GM19239 (cell line): Measurements from ENCODE around the gene RPN1.
"Not testable (repeated sequence)": the region's sequence is repeated elsewhere in the genome, so short reads cannot be mapped to it uniquely, and the experiment has no call there.

Experiments used
- DNase-seq: peaks from one replicate; pipeline ENCODE4 v3.0.0; 2011; ENCODE audit warnings: low spot score; ENCODE audit not compliant: insufficient read length
- FAIRE-seq: peaks from 2 replicates; lab custom pipeline; 2011; peaks lifted over from hg19 to GRCh38; lab: Jason Lieb, UNC

RPN1 gene

DNA sequence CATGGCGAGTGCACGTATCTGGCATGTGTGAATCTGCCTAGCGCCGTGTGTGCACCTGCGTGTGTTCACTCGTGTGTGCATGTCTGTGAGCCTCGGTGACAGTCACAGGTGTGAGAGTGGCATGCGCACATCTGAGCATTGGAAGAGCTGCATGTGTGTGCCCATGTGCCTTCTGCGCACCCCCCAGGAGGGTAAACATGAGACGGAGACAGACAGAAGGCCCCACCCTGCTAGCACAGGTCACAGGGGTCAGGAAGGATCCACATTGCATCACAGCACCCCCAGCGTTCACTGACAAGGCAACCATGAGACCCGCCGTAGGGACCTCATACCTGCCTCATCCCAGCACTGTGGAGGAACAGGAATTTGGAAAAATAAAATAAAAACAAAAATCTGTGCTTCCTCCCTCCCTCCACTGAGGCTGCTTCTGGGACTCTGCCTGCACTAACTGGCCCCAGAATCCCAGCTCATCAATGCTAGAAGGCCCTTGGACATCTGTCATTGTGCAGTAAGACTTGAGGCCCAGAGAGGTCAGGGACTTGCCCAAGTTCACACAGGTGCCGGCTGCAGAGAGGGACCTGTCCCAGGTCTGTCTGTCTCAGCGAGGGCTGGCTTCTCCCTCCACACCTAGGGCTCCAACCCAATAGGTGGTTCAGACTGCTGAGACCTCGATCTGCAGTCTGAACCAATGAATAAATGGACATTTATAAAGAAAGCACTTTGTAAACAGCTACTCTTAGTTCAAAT is 37.4 kb downstream of the RPN1 start:
- FAIRE-seq (no peak), DNase-seq (no peak)

DNA sequence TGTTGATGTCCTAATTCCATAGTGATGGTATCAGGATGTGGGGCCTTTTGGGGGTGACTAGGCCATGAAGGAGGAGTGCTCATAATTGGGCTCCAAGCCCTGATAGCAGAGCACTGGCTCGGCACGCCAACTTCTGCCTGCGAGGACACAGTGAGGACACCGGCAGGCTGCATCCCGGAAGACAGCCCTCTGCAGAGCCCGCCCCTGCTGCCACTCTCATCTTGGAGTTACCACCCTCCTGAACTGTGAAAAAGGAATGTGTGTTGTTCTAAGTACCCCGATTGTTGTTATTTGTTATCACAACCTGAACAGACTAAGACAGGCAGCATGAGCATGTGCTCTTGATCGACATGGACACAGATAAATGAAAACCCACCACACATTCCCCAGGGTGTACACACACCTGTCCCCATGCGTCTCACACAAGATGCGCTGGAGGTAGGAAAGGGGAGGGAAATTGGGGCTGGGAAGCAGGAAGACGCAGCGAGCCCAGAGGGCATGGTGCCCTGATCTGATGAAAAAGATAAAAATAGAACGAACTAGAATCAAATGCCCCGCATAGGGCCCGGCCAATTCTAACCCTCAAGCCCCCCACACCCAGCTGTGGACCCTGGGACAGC is 40.1 kb downstream of the RPN1 start:
- FAIRE-seq (no peak), DNase-seq (no peak)

DNA sequence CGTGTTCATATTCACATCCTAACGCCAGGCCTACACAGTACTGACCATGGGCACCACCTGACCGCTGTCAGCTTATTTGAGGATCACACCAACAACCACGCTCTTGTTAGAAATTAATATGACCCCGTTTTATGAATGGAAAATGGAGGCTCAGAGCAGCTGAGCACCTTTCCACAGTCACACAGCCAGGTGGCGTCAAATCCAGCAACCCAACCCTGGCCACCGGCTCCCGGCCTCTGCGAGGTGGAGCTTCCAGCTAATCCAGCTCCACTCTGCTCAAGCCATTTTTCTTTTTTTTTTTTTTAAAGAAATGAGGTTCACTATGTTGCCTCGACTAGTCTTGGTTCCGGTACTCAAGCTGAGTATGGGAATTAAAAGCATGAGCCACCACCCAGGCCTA is 41.3 kb downstream of the RPN1 start:
- FAIRE-seq = no peak
- no peak for DNase-seq

DNA sequence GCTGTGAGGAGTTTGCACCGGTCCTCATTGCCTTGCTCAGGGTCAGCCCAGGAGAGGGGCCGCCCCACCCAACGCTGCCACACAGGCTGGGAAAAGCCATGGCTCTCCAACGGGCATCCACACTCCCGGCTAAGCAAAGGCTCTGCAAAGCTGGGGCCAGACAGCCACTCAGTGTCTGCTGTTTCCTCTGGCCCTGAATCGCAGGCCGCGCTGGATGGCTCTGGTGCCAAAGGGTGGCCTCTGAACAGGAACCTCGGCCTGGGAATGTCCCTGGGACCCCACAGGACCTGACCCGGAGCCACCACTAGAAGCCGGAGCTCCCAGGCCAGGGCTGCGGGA is 42.9 kb downstream of the RPN1 start:
- FAIRE-seq (no peak), DNase-seq (no peak)

DNA sequence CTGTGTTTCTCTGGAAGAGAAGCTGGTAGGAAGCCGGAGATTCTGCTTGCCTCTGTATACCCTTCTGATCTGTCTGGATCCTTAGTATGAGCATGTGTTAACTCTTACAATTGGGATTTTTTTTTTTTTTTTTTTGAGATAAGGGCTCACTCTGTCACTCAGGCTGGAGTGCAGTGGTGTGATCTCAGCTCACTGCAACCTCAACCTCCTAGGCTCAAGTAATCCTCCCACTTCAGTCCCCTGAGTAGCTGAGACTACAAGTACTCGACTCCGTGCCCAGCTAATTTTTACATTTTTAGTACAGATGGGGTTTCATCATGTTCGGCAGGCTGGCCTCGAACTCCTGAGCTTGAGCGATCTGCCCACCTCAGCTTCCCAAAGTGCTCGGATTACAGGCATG is 44.5 kb downstream of the RPN1 start:
- FAIRE-seq (no peak), DNase-seq (no peak)

DNA sequence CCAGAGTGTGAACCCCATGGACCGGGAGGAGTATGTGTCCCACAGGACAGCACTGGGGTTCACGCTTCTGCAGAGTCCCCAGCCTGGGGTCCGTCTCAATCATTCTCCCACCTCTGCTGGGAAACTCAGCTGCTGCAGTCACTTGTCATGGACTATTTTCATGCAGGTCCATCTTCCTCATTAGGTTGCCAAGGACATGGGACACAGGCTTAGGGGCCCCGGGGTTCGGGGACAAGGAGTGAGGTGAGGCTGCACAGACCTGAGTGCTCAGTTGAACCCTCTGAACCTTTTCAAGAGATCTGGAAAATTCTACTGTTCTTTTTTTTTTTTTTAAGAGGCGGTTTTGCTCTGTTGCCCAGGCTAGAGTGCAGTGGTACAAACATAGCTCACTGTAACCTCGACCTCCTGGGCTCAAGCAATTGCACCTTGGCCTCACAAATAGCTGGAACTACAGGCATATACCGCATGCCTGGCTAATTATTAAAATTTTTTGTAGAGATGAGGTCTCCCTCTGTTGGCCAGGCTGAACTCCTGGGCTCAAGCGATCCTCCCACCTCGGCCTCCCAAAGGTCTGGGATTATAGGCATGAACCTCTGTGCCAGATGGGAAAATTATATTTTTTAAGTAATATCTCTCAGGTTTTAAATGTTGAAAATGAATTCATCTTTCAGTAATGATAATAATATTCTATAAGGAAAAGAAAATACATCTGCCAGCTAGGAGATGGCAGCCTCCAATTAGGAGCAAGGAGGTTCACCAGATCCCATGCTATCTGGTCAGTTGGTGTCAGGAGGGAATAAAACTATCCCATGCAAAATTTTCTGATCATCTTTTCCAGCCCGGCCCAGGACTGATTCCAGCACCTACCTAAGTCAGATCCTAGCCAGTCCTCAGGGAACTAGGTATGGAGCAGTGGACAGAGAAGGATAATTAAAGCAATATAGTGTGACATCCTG is 45.2 kb downstream of the RPN1 start:
- no peak for DNase-seq

DNA sequence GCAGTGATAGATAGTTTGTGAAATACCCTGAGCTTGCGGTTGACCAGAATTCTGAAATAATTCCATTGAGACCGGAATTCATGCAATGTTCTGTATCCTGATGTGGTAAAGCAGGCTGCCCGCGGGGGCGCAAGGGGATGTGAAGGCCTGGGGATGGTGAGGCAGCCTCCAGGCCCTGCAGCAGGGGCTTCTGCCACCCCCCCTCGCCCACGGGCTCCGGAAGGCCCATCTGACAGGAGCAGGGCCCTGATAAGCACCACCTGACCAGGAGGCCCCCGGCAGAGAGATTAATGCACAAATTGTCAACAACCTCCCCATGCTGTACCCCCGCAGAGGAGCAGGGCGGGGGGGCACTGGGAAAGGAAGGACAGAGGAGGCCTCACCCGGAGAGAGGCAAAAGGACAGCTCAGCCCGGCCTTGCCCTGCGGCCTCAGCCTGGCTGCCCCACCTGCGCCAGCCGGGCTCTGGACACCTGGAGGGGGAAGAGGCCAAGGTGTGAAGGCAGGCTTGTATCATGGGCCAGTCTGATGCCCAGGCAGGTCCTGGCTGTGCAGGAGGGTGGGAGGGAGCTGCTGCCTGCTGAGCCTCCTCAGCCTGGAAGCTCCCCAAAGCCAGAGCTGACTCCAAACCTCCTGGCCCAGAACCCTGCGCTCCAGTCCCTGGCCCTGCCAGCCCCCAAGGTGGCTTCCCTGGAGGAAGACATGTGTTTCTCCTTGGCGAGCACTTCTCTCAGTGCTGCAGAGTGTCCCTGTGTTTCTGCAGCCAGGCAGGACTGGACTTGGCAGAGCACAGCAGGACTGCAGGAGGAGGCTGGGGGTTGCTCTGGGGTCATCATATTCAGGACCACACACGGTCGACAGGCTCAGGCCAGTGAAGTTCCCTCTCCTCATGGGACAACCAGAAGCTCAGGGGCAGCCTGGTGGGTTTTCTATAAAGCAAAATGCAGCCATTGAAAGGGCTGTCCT is 46.5 kb downstream of the RPN1 start:
- FAIRE-seq (no peak), DNase-seq (no peak)

More for the DNA sequence above, 45.2 kb downstream of the RPN1 start:
- no peak for FAIRE-seq

DNA sequence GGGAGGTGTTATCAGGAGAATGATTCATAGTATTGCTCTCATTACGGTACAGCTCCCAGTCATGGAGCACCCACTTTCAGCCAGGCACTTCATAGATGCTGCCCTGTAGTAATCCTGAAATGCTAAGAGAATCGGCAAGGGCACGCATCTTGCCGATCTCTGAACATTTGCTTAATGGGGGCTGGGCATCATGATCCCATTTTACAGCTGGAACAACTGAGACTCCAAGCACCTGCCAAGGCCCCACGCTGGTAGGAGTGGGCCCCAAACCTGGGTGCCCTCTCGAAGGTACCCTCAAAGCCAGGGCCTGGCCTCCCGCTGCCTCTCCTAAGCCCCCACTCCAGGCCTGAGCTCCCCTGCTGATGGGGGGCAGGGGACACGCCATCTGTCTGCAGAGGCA is 47.3 kb downstream of the RPN1 start:
- no peak for DNase-seq
- FAIRE-seq = no peak

DNA sequence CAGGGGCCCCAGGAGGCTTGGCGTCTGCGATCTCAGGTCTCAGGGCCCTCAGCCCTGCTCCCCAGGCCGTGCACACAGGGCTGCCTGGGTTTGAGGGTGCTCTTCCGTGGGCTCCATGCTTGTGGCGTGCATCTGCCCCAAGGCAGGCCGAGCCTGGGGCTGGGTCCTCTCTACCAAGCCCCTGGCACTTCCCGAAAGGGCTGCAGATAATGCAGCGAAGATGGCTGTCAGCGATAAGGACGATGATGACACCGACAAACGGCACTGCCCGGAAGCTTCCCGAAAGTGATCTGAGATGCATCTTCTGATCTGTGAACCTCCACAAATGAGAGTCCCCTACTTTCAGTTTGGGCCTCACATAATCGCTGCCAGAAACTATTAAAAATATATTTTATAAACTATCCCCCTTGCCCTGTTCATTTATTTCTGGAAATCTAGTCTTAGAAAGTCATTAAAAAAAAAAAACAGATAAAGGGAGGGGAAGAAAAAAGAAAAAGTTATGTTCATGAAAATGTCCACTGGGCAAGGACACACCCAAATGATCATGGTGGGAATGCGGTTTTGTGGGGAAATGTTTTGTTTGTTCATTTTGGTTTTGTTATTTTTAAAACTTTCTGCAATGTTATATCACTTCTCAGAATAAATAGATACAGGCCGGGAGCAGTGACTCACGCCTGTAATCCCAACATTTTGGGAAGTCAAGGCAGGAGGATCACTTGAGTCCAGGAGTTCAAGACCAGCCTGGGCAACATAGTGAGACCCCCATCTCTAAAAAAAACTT is 51.5 kb downstream of the RPN1 start:
- no peak for FAIRE-seq
- no peak for DNase-seq

DNA sequence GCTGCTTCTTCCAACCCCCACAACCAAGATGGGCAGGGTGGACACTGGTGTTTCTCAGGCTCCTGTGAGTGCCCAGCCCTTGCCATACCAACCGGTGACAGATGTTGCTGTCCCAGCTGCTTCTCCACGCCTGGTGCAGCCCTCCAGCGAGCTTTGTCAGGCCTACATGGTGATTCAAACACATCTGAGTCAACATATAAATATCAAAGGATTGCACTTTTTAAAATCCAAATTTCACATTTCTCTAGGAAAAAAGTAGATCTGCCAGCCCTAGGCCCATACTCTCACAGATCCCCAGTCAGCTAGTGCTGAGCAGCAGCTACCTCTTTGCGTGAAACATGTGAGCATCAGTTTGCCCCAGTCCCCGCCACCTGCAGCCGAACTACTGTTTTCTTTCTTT is 52.7 kb downstream of the RPN1 start:
- FAIRE-seq = no peak

DNA sequence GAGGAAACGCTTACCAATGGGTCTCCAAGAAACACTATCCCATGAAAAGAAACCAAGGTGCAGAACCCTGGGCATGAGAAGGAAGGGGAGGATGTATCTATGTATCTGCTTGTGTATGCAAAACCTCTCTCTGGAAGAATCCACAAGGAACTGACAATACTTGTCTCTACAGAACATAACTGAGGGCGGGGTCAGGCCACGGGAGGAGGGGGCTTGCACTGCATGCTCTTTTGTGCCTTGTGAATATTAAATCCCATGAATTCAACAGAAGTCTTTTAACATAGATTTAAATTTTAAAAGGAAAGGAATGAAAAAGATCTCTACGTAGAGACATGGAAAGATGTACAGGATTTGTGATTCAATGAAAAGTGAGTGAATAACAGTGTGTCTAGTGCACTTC is 57.8 kb downstream of the RPN1 start:
- FAIRE-seq = no peak
- DNase-seq = no peak

More for the DNA sequence above, 52.7 kb downstream of the RPN1 start:
- DNase-seq = no peak

DNA sequence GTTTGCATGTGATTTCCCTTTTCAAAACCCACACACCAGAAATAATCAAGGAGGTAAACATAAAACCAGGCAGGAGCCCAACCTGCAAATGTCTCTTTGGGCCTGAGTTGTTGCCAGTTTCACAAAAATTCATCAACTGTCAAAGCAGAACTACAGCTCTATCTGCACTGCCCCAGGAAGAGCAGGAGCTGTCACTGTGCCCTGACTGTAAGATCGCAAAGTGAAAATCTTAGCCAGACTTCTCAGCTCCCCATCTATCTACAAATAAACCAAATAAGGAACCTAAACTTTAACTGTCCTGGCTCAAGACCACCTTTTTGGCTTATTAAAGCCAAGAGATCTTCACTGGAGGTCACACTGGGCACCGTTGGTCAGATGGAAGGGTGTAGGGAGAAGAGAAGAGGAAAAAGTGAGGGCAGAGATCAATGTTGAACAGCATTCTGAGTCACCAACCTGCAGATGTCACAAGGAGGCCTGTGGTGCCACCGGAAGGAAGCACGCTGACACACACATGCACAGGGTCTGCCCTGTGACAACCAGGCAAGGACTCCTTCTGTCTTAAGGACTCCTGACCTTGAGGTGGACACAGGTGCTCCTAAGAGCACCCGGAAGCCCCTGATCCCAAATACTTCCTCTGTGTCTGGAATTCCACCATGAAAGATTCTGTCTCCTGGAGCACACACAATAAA is 58.7 kb downstream of the RPN1 start:
- DNase-seq (no peak), FAIRE-seq (no peak)

DNA sequence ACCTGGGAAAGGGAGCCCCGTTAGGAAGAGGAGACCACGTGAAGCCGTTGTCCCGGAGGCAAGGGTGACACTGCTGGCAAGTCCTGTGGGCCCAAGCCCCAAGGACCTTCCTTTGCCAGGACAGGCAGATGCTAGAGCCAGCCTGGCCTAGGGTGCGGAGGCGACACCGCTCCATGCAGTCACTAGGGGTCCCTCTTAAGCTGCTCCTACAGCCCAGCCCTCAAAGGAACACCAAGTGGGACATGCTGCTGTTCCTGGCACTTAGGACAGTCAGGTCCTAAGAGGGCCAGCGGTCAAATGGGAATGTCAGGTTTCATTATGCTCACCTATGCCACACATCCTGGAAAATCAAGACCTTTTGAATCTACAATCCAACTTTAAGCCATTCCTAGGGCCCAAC is 59.7 kb downstream of the RPN1 start:
- FAIRE-seq (no peak), DNase-seq (no peak)

DNA sequence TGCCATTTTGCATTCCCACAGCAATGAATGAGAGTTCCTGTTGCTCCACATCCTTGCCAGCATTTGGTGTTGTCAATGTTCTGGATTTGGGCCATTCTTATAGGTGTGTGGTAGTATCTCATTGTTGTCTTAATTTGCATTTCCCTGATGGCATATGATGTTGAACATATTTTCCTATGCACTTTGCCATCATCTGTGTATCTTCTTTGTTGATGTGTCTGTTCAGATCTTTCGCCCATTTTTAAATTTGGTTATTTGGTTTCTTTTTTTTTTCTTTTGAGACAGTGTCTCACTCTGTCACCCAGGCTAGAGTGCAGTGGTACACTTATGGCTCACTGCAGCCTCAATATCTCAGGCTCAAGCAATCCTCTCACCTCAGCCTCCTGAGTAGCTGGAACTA is 60.6 kb downstream of the RPN1 start:
- not testable (repeated sequence) for FAIRE-seq, DNase-seq

DNA sequence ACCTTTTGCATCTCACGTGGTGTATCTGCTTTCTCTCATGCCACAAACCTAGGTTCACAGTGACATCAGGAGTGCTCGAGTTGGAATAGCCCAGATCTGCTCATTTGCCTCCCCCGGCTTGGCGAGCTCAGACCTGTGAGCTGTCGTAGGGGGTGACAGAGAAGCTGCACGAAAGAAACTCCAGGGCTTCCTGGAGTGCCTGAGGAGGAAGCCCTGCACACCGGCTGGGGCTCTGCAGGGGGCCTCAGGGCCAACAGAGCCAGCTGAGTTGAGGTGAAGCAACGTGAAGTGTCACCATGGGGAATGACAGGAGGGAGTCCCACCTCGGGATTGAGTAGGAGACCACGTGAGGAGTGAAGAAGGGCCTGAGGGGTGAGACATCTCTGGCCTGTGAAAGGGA is 62.5 kb downstream of the RPN1 start:
- DNase-seq (no peak), FAIRE-seq (no peak)

DNA sequence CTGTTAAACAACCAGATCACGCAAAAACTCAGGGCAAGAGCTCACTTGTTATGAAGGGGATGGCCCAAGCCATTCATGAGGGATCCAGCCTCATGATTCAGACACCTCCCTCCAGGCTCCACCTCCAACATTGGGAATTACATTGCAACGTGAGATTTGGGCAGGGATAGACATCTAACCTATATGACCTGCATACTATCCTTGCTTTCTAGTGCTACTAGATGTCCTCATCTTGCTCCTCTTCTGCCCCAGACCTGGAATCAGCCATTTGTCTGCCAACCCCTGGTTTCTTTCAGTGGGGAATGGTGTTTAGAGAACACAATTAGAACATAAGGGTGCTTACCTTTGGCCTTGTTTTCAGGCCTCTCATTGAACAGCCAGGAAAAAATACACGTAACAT is 63.2 kb downstream of the RPN1 start:
- DNase-seq (no peak), FAIRE-seq (no peak)

DNA sequence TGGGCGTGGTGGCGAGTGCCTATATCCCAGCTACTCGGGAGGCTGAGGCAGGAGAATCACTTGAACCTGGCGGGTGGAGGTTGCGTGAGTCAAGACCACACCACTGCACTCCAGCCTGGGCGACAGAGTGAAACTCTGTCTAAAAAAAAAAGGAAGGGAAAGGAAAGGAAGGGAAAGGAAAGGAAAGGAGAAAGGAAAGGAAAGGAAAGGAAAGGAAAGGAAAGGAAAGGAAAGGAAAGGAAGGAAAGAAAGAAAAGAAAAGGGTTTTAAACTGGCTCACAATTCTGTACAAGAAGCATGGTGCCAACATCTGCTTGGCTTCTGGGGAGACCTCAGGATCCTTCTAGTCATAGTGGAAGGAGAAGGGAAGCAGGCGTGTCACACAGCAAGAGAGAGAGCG is 63.7 kb downstream of the RPN1 start:
- not testable (repeated sequence) for DNase-seq, FAIRE-seq

DNA sequence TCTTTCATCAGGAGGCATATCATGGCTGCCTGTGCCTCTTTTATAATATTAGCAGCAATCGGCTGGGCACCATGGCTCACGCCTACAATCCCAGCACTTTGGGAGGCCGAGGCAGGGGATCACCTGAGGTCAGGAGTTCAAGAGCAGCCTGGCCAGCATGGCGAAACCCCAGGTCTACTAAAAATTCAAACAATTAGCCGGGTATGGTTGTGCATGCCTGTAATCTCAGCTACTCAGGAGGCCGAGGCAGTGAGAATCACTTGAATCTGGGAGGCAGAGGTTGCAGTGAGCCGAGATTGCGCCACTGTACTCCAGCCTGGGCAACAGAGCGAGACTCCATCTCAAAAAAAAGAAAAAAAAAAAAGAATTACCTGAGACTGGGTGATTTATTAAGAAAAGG is 64.2 kb downstream of the RPN1 start:
- FAIRE-seq, DNase-seq: not testable (repeated sequence)

DNA sequence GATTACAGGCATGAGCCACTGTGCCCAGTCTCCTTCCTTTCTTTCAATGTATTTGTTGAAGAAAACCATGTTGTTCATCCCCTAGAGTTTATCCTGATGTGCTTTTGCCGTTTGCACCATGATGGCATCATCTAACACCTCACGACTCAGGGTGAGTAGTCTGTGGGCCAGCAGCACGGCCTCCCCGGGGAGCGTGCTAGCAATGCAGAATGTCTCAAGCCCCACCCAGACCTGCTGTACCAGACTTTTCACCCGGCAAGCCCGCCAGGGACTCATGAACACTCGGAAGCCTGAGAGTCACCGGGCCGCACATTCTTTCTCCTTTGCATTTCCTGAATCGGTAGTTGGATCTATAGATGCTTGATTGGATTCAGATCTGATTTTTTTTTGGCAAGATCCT is 64.6 kb downstream of the RPN1 start:
- FAIRE-seq (no peak), DNase-seq (no peak)
